ENCODE results near the gene COL7A1. TPM values are rescaled to one million over a fixed set of nuclear protein-coding genes. Genes with fewer than 3 reads are reported as not detected.

COL7A1 gene
- total RNA-seq, 3 donors from 2014 or later (not counting 1 experiment from before 2014, with no cell fraction given), result 0.54 to 1.7 (median 1.4) TPM

DNA sequence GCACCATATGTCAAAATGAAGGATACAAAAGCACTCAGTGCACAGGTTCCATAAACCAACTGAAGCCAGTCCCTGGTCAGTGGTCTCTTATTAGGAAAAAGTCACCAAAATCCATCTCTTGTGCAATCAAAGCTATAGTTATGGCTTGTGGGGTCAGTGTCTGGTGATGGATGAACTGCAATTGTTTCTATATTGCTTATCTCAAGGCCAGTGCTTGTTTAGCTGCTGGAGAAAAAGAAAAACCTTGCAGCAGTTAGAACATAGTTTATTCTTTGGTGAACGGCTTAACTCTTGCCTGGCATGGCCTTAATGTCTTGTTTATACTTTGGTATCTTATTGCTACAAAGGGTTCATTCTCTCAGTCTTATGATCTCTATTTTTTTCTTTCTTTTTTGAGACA is 17.2 kb upstream of the COL7A1 start:
- Mint-ChIP-seq H3K27me3 (ENCODE audit: low read depth in 2 of 2) (no peaks in the 10 kb centered on the region), H3K9me3 (no peaks in the 10 kb centered on the region), H3K36me3 (no peaks in the 10 kb centered on the region), H3K27ac (no peak overlapping the region), H3K4me1 (peaks cover 6 to 17% of the 10 kb centered on the region in 2 donors), H3K4me3 (no peak overlapping the region)
- Histone ChIP-seq H3K27me3 (ENCODE audit: control insufficient read depth, insufficient read depth, low read length) (no peaks in the 10 kb centered on the region), H3K36me3 (ENCODE audit: control insufficient read depth, insufficient read depth, low read length) (no peaks in the 10 kb centered on the region), H3K4me1 (ENCODE audit: control insufficient read depth, insufficient read depth, low read length) (peaks cover 14% of the 10 kb centered on the region), H3K4me3 (ENCODE audit: low read length) (no peak overlapping the region), H3K9me3 (ENCODE audit: control insufficient read depth, insufficient read depth, low read length) (peaks cover 4% of the 10 kb centered on the region), H3K27ac (ENCODE audit: low read length) (no peak overlapping the region)
- intact Hi-C loops (cut with micrococcal nuclease), result no loop called here
- WGBS (ENCODE audit: insufficient coverage), result 100% methylated on average over 1 of the region's 1 CpG
- TF ChIP-seq, protein P1, sequence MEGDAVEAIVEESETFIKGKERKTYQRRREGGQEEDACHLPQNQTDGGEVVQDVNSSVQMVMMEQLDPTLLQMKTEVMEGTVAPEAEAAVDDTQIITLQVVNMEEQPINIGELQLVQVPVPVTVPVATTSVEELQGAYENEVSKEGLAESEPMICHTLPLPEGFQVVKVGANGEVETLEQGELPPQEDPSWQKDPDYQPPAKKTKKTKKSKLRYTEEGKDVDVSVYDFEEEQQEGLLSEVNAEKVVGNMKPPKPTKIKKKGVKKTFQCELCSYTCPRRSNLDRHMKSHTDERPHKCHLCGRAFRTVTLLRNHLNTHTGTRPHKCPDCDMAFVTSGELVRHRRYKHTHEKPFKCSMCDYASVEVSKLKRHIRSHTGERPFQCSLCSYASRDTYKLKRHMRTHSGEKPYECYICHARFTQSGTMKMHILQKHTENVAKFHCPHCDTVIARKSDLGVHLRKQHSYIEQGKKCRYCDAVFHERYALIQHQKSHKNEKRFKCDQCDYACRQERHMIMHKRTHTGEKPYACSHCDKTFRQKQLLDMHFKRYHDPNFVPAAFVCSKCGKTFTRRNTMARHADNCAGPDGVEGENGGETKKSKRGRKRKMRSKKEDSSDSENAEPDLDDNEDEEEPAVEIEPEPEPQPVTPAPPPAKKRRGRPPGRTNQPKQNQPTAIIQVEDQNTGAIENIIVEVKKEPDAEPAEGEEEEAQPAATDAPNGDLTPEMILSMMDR (IDR thresholded peaks at IDR 0.05), result no peak
- ATAC-seq (no peak), DNase-seq (no peak)

DNA sequence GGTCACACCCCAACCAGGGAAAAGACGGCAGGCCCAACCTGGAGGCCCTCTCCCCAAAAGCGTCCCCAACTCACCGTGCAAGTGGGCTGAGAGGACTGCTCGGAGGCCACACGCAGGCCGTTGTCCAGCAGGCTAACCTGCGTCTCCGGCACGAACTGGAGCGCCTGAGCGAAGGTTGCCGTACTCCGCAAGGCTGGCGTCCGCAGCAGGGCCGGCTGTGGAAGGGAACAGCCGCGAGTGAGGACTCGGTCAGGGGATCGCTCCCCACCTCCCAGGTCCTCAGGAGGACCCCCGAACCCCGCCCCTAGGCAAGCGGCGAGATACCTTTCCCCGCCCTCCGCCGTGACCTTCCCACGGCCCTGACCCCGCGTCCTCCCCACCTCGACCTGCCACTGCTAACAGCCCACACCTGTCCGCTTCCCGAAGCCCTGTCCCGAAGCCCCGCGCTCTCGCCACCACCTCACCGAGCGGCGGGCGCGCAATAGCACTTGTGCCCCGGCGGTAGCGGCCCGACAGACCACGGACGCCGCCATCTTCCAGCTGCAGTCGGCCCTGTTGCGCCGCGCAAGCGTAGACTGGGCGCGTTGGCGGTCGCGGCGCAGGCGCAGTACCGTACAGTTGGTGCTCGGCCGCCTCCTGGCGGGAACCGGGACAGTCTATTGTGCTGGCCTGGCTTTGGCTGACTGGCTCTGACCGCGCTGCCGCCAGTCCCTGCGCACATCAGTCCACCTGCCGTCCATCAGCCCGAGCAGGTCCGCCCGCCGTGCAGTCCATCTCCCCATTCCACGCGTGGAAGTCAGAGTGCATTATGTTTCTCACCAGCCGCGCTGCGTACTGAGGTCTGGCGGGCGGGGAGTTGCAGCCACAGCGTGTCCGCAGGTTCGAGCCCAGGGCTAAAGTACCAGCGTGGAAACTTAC is 14.2 kb upstream of the COL7A1 start, which contains the start of gene UQCRC1:
UQCRC1 (minus strand) TSS at position 559 of the 918 bp plus-strand sequence; CDS start at position 533, 26 bp downstream.
- Histone ChIP-seq H3K4me1 (ENCODE audit: control insufficient read depth, insufficient read depth, low read length) (peaks cover 14% of the 10 kb centered on the region), H3K27ac (ENCODE audit: low read length) (peak within 1 kb of the TSS; percentile 81), H3K27me3 (ENCODE audit: control insufficient read depth, insufficient read depth, low read length) (no peaks in the 10 kb centered on the region), H3K36me3 (ENCODE audit: control insufficient read depth, insufficient read depth, low read length) (peaks cover 15% of the 10 kb centered on the region), H3K4me3 (ENCODE audit: low read length) (peak within 1 kb of the TSS; percentile 99), H3K9me3 (ENCODE audit: control insufficient read depth, insufficient read depth, low read length) (no peaks in the 10 kb centered on the region)
- DNase-seq (peak; percentile 93 to 97), ATAC-seq (peak; percentile 98 to 100 (median 99))
- TF ChIP-seq, protein P1 (IDR thresholded peaks at IDR 0.05), result peak; percentile 76
- H3K4me1 Mint-ChIP-seq, result peaks cover 6 to 21% of the 10 kb centered on the region in 2 donors
- peak within 1 kb of the TSS; percentile 99 for H3K4me3 Mint-ChIP-seq
- H3K36me3 Mint-ChIP-seq, result no peaks in the 10 kb centered on the region
- H3K9me3 Mint-ChIP-seq, result no peaks in the 10 kb centered on the region
- WGBS (ENCODE audit: insufficient coverage), result 3% methylated on average over 86 of the region's 86 CpGs
- H3K27ac Mint-ChIP-seq, result peak within 1 kb of the TSS; percentile 90 to 98
- no peaks in the 10 kb centered on the region for H3K27me3 Mint-ChIP-seq (ENCODE audit: low read depth in 2 of 2)
- intact Hi-C loops (cut with micrococcal nuclease), result loop anchor here (2.0 kb wide), 2 partner anchors 45 to 209 kb away; no protein-coding TSS in a partner anchor

DNA sequence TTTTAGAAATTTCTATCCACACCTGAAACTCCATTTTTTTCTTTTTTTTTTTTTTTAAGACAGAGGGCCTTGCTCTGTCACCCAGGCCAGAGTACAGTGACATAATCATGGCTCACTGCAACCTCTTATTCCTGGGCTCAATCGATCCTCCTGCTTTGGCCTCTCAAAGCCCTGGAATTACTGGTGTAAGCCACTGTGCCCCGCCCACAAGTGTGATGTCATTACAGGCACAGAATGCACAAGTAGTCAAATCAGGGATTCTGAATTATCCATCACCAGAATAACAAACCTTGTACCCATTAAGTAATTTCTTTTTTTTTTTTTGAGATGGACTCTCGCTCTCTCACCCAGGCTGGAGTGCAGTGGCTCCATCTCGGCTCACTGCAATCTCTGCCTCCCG is 12.4 kb upstream of the COL7A1 start:
- Histone ChIP-seq H3K4me1 (ENCODE audit: control insufficient read depth, insufficient read depth, low read length) (peaks cover 14% of the 10 kb centered on the region), H3K27me3 (ENCODE audit: control insufficient read depth, insufficient read depth, low read length) (no peaks in the 10 kb centered on the region), H3K36me3 (ENCODE audit: control insufficient read depth, insufficient read depth, low read length) (peaks cover 33% of the 10 kb centered on the region), H3K27ac (ENCODE audit: low read length) (no peak overlapping the region), H3K4me3 (ENCODE audit: low read length) (no peak overlapping the region), H3K9me3 (ENCODE audit: control insufficient read depth, insufficient read depth, low read length) (no peaks in the 10 kb centered on the region)
- ATAC-seq (no peak), DNase-seq (peak in 1 of 2 donors; percentile 26)
- no peaks in the 10 kb centered on the region for H3K27me3 Mint-ChIP-seq (ENCODE audit: low read depth in 2 of 2)
- H3K4me1 Mint-ChIP-seq, result peaks cover 6 to 21% of the 10 kb centered on the region in 2 donors
- no peak overlapping the region for H3K4me3 Mint-ChIP-seq
- 97% methylated on average over 5 of the region's 5 CpGs for WGBS (ENCODE audit: insufficient coverage)
- no peaks in the 10 kb centered on the region for H3K9me3 Mint-ChIP-seq
- intact Hi-C loops (cut with micrococcal nuclease), result no loop called here
- TF ChIP-seq, protein P1 (IDR thresholded peaks at IDR 0.05), result no peak
- H3K36me3 Mint-ChIP-seq, result no peaks in the 10 kb centered on the region
- H3K27ac Mint-ChIP-seq, result peak overlapping the region in 1 of 2 donors; percentile 98

Measured in natural killer cell (primary cell).